Ishikawa (cell line): ENCODE data around the gene ZFAND3.

Source experiments
- CREB1 ChIP-seq: IDR thresholded peaks from 2 replicates; pipeline ENCODE4 v1.6.1; 2012; ENCODE audit warnings: low read depth
- RAD21 ChIP-seq: IDR thresholded peaks from 2 replicates; pipeline ENCODE4 v1.6.1; 2012; ENCODE audit warnings: low read depth
- USF1 ChIP-seq: IDR thresholded peaks from 2 replicates; pipeline ENCODE4 v1.6.1; 2012

GRCh38 chr6:38113825-38114576 lies 294.5 kb downstream of the ZFAND3 start:
- TF ChIP-seq CREB1 (no peak), USF1 (no peak), RAD21 (no peak)
